SH-SY5Y (cell line): ENCODE results near the gene CATSPER4.

ENCODE experiments used
- GATA2 ChIP-seq: IDR thresholded peaks from 2 replicates; pipeline ENCODE4 v1.6.1; 2011; ENCODE audit warnings: mild to moderate bottlenecking, low read depth, low read length
- GATA3 ChIP-seq: IDR thresholded peaks from 2 replicates; pipeline ENCODE4 v1.6.1; 2011; ENCODE audit warnings: low read depth, mild to moderate bottlenecking, low read length, moderate library complexity

CATSPER4 gene

DNA sequence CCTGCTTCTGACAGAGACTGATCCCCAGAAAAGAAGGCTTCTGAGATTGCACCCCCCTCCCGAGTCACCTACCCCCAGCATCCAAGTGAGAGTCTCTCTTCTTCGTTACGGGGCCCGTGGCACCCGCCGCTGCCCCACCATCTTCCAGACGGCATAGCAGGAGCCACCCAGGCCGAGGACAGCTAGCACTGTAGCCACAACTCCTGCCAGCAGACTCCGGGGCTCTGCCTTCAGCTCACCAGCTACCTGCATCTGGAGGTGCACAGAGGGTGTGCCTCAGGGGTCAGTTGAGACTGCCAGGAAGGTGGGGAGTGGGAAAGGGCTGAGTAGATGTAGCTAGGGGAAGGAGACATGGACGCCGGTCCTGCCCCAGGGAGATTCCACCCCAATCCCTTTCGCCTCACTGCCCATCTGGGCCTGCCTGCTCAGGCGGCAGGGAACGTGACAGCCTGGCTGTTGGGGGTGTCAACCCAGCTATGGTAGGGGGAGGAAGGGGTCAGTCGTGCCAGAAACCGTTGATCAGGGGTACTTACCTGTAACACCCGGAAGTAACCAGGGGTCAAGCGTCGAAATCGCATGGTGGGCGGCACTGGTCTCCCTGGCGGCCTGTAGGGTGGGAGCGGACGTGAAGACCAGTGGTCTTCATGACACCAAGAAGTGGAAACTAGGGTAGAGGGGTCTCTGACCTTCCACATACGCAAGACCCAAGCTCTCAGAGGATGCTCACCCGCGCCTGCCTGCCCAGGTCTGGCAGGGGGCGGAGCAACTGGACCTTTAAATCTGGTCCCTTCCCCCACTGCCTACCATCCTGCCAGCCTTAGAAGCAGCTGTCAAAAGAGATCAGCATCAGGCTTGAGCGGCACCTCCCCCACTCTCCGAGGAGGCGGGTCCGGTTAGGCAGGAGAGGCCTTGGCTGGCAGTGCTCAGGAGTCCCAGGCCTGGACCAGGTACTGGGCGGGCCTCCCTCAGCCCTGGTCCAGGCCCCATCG lies 19.0 kb upstream of the CATSPER4 start, which contains the start of gene ZNF593OS:
TSS of gene ZNF593OS (minus strand) at position 749 of the 989 bp plus-strand sequence. CDS start at position 578, 171 bp downstream.
- TF ChIP-seq GATA2 (no peak), GATA3 (no peak)

DNA sequence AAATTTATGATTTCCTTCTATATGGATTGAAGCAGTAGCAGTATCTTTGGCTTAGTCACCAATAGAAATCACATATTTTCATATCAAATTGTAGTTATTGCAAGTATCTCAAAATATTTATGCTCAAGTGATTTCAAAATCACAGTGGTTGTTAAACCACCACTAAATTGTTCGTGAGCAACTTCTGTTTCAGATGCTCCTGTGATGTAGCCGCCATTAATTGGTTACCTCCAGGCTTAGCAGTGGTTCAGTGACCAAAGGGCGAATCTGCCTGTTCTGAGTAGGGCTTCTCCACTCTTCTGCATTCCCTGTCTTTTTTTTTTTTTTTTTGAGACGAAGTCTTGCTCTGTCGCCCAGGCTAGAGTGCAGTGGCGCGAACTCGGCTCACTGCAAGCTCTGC lies 15.1 kb upstream of the CATSPER4 start:
- no peak for TF ChIP-seq GATA3
- TF ChIP-seq GATA2, result no peak

DNA sequence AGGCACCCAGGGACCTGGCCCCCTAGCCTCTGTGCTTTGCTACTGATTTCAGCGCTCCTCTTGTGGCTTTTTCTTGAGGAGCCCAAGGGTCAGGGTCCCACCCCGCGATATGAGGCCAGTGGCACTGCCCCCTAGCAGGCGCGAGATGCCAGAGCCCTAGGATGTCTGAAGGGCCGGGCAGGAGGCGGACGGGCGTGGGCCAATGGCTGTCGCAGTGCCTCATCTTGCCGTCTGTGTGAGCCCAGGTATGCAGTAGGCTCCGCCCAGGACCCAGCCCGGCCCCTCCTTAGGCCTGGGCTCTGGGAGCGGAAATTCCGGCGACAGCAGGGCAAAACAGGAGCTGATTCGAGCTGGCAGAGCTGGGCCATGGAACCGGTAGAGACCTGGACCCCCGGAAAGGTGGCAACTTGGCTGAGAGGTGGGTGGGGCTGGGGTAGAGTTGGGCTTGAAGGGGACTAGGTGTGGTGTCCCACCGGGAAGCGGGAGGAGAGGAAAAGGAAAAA lies 13.2 kb upstream of the CATSPER4 start, which contains the start of gene CNKSR1:
TSS of gene CNKSR1 (plus strand) at position 310 of the 503 bp plus-strand sequence. CDS start at position 367, 57 bp downstream.
- TF ChIP-seq GATA2 (no peak), GATA3 (no peak)

DNA sequence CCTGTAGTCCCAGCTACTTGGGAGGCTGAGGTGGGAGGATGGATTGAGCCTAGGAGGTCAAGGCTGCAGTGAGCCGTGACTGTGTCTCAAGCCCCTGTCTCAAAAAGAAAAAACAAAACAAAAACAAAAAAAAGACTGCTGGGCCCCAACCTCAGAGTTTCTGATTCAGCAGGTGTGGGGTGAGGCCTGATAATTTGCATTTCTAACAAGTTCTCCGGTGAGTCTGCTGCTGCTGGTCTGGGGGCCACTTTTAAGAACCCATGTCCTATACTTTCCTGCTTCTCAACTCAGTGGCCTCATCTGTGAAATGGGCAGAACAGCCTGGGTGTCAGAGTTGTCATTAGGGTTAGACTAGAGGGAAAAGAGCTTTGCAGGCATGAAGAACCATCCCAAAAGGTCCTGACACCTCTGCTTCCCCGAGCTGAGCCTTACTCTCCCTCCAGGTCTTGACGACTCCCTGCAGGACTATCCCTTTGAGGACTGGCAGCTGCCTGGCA lies 10.3 kb upstream of the CATSPER4 start:
- TF ChIP-seq GATA3, result no peak
- TF ChIP-seq GATA2, result no peak

DNA sequence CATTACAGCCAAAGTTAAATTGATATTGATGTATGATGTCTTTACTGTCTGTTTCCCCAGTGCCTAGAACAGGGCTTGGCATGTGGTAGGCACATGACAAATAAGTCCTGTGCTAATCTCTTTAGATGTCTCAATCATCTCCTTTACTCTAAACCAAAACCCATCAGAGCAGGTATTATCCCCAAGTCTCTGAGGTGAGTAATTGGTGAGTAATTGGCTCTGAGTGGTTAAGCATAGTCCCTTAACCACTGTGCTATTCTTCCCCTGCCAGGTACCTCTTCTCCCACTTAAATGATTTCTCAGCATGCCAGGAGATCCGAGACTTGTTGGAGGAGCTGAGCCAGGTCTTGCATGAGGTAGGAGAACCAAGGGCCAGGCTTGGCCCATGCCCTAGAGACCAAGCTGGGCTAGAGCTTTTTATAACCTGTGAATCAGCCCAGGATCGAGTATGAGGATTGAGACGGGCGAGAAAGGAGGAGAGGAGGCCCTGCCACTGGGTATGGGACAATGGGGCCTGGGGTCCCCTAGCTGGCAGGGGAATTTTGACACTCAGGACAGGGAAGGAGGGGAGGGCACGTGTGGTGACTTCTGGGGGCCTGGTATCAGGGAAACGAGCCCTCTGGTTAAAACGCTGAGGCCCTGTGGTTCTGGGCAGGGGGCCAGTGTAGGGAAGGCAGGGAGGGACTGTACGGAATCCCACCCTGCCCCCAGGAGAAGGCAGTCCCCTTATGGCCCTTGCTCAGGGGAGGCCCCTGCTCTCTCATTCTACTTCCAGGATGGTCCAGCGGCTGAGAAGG lies 8.6 kb upstream of the CATSPER4 start:
- no peak for TF ChIP-seq GATA3
- TF ChIP-seq GATA2, result no peak

DNA sequence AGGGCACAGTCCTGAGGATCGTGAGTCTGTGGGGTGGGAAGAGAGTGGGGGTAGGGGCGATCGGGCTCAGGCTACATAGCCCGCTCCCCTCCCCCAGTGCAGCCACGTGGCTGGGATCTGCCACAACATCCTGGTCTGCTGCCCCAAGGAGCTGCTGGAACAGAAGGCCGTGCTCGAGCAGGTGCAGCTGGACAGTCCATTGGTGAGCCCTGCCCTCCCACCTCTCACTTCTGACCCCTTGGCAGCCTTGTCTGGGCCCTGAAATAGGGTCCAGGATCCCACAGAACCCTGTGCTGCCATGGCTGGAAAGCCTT lies 8.1 kb upstream of the CATSPER4 start:
- no peak for TF ChIP-seq GATA2
- TF ChIP-seq GATA3, result no peak

DNA sequence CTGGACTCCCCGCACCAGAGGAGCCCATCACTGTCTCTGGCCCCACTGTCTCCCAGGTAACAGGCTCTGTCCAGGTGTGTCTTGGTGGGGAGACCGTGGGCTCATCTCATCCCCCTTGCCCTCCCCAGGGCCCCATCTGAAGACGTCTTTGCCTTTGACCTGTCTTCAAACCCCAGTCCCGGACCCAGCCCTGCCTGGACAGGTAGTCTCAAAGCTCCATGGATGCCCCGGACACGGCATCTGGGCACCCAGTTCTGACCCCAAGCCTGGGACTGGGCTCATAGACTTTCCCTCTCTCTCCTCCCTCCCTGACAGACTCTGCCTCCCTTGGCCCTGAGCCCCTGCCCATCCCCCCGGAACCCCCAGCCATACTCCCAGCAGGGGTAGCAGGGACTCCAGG lies 6.3 kb upstream of the CATSPER4 start:
- no peak for TF ChIP-seq GATA2
- TF ChIP-seq GATA3, result no peak

DNA sequence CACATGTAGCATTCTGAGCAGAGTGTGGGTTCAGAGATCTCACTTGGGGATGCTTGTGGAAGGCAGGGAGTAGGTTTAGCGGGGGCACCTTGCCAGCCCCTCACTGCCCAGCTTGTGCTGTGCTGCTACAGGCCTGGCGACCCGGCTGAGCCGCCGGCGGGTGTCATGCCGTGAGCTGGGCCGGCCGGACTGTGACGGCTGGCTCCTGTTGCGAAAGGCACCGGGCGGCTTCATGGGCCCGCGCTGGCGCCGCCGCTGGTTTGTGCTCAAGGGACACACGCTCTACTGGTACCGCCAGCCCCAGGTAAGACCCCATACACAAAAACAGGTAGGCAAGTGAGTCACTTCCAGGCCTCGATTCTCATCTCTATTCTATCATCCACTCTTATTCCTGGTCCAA lies 5.5 kb upstream of the CATSPER4 start:
- no peak for TF ChIP-seq GATA2

DNA sequence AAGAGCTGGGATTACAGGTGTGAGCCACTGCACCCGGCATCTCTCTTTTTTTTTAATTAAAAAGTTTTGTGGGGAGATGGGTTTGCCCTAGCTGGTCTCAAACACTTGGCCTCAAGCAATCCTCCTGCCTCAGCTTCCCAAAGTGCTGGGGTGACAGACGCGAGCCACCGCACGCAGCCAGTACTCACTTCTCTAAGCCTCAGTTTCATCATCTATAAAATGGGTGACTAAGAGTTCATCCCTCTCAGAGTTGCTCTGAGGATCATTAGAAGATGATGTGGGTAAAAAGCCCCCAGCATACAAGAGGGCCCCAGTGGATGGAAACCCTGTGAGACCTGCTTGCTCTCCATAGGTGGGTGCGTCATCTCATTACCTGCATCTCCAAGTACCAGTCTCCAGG lies 2.5 kb upstream of the CATSPER4 start:
- TF ChIP-seq GATA3, result no peak
- TF ChIP-seq GATA2, result no peak

DNA sequence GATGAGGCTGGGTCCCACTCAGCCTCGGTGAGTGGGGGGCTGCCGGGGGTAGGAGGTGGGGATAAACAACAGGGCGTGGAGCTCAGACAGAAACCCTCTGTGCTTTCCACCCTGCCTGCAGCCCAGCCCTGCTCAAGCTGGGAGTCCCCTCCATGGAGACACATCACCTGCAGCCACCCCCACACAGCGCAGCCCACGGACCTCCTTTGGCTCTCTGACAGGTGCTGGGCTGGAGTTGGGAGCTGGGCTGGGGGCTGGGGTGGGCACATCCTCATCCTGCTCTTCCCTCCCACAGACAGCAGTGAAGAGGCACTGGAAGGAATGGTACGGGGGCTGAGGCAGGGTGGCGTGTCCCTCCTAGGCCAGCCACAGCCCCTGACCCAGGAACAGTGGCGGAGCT lies 1.9 kb upstream of the CATSPER4 start:
- TF ChIP-seq GATA2, result no peak
- TF ChIP-seq GATA3, result no peak

DNA sequence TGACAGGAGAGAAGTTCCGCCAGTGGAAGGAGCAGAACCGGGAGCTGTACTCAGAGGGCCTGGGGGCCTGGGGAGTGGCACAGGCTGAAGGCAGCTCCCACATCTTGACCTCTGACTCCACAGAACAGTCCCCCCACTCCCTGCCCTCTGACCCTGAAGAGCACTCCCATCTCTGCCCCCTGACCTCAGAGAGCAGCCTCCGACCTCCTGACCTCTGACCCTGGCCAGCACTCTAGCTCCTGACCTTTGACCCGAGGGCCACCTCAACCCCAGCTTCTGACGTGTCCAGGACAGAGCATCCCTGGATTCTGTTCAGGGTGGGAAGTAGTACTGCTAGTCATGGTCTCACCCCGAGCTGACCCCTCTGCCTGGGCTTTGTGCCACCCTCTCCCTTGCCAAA lies 1.1 kb upstream of the CATSPER4 start:
- TF ChIP-seq GATA3 (no peak), GATA2 (no peak)

DNA sequence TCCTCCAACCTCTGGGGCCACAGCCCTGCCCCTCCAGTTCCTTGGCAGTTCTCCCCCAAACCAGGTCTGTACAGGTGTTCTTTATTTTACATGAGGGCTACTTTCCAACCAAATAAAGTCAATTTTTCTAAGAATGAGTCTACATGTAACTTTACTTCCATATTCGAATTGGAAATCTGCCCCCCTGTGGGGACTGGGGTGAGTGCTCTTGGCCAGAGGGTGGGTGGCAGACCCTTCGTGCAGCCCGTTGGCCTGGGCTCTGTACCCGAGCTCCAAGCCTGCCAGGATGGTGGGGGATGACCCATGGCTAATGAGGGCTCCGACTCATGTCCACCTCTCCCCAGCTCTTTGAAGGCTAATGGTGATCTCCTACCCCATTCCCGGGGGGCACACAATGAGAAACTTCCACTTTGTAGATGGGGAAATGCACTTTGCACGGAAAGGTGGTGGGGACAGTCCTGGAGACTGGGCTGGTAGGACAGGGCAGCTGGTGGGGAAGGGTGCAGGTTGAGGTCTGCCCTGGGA lies 589 bp upstream of the CATSPER4 start:
- TF ChIP-seq GATA3 (no peak), GATA2 (no peak)

DNA sequence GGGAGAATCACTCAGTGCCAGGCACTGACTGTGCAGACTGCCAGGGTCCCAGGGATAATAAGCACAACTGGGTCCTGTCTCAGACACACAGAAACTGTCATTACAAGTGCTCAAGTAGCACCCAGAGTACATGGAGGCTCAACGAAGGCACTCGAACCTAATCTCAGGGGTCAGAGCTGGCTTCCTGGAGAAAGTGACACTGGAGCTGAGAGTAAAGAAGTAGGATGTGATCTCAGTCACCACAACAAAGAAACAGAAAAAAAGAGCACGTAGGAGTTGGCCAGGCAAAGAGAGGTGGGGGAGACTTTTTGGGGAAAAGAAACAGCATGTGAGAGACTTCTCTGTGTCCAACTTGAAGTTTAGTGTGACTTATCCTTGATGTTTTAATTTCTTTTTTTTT lies 1.3 kb downstream of the CATSPER4 start:
- TF ChIP-seq GATA2, result no peak

DNA sequence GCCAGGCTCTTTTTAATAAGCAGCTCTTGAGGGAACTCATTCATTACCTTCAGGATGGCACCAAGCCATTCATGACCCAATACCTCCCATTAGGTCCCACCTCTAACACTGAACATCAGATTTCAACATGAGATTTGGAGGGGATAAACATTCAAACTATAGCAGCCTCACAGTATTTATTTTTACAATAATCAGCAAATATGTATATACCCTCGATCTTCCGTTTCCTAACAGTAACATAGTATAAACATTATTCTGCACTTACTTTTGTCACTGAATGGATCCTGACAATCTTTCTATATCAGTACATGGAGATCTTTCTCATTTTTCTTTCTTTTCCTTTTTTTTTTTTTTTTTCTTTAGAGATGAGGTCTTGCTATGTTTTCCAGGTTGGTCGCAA lies 5.4 kb downstream of the CATSPER4 start:
- no peak for TF ChIP-seq GATA2
- TF ChIP-seq GATA3, result no peak
